Neuronal stem cell (in vitro differentiated cells): Measurements from ENCODE around the gene RECK.

ENCODE experiments used
- DNase-seq: peaks from one replicate; pipeline ENCODE4 v3.0.0-alpha.2; 2013; ENCODE audit warnings: low spot score
- H2AFZ ChIP-seq: one replicate; pipeline ENCODE4 v1.6.1; 2013; ENCODE audit warnings: mild to moderate bottlenecking, low read length, inconsistent platforms
- H2AK5ac ChIP-seq: 2 replicates; pipeline ENCODE4 v1.6.1; 2013; ENCODE audit warnings: low read depth, mild to moderate bottlenecking, inconsistent platforms, low read length, moderate library complexity, mixed read lengths
- H2BK120ac ChIP-seq: 2 replicates; pipeline ENCODE4 v1.6.1; 2013; ENCODE audit warnings: low read depth, mild to moderate bottlenecking, inconsistent platforms, low read length, moderate library complexity, mixed read lengths
- H2BK12ac ChIP-seq: one replicate; pipeline ENCODE4 v1.6.1; 2013; ENCODE audit warnings: low read length, inconsistent platforms
- H2BK15ac ChIP-seq: 2 replicates; pipeline ENCODE4 v1.6.1; 2013; ENCODE audit warnings: mild to moderate bottlenecking, low read length, inconsistent platforms, mixed read lengths
- H2BK5ac ChIP-seq: one replicate; pipeline ENCODE4 v1.6.1; 2013; ENCODE audit warnings: inconsistent platforms, mild to moderate bottlenecking, low read length, moderate library complexity
- H3K14ac ChIP-seq: one replicate; pipeline ENCODE4 v1.6.1; 2013; ENCODE audit warnings: low read length, inconsistent platforms
- H3K18ac ChIP-seq: 2 replicates; pipeline ENCODE4 v1.6.1; 2013; ENCODE audit warnings: low read length, inconsistent platforms
- H3K23ac ChIP-seq: 2 replicates; pipeline ENCODE4 v1.6.1; 2013; ENCODE audit warnings: low read depth, mild to moderate bottlenecking, mixed read lengths, low read length, inconsistent platforms; ENCODE audit not compliant: poor library complexity
- H3K27ac ChIP-seq: replicated peaks from 3 replicates; pipeline ENCODE4 v1.5.1; 2013; ENCODE audit warnings: low read length, inconsistent platforms
- H3K27me3 ChIP-seq, 3 experiments: 2 replicates each; pipeline ENCODE4 v1.6.1; 2013; ENCODE audit warnings: low read length in 3 of 3, mild to moderate bottlenecking in 2 of 3, inconsistent platforms in 1 of 3, low read depth in 1 of 3, mixed read lengths in 1 of 3, moderate library complexity in 1 of 3; ENCODE audit not compliant: control insufficient read depth in 3 of 3, insufficient read depth in 3 of 3
- H3K36me3 ChIP-seq, 2 donors: replicated peaks in 1 of 2; 2 replicates each; pipeline ENCODE4 v1.6.1; 2013; ENCODE audit warnings: low read length in 2 of 2; ENCODE audit not compliant: control insufficient read depth in 2 of 2, insufficient read depth in 2 of 2
- H3K4ac ChIP-seq: 2 replicates; pipeline ENCODE4 v1.6.1; 2013; ENCODE audit warnings: inconsistent platforms, mild to moderate bottlenecking, low read length, moderate library complexity
- H3K4me1 ChIP-seq, 2 donors: 1 replicate in 1 of 2; 2 replicates in 1 of 2; pipeline ENCODE4 v1.6.1; 2013; ENCODE audit warnings: low read length in 2 of 2, low read depth in 1 of 2; ENCODE audit not compliant: control insufficient read depth in 2 of 2, insufficient read depth in 1 of 2
- H3K4me2 ChIP-seq: one replicate; pipeline ENCODE4 v1.6.1; 2013; ENCODE audit warnings: mild to moderate bottlenecking, low read length, inconsistent platforms; ENCODE audit not compliant: insufficient read depth, poor library complexity, severe bottlenecking
- H3K4me3 ChIP-seq, 2 donors: 2 replicates each; pipeline ENCODE4 v1.5.1; 2013; ENCODE audit warnings: low read length in 2 of 2, mild to moderate bottlenecking in 2 of 2, inconsistent platforms in 1 of 2, moderate library complexity in 1 of 2
- H3K79me1 ChIP-seq: one replicate; pipeline ENCODE4 v1.6.1; 2013; ENCODE audit warnings: low read depth, mild to moderate bottlenecking, inconsistent platforms, low read length, moderate library complexity
- H3K9ac ChIP-seq: one replicate; pipeline ENCODE4 v1.6.1; 2013; ENCODE audit warnings: mild to moderate bottlenecking, low read depth, low read length, inconsistent platforms; ENCODE audit not compliant: poor library complexity
- H3K9me3 ChIP-seq, 2 donors: replicated peaks in 1 of 2; 2 replicates each; pipeline versions ENCODE3 to v1.6.1; 2013; ENCODE audit warnings: low read length in 2 of 2, mild to moderate bottlenecking in 2 of 2, inconsistent platforms in 1 of 2, low read depth in 1 of 2, mixed read lengths in 1 of 2, moderate library complexity in 1 of 2; ENCODE audit not compliant: control insufficient read depth in 2 of 2, insufficient read depth in 1 of 2
- H4K8ac ChIP-seq: one replicate; pipeline ENCODE4 v1.6.1; 2013; ENCODE audit warnings: low read depth, mild to moderate bottlenecking, inconsistent platforms, low read length, moderate library complexity
- H4K91ac ChIP-seq: one replicate; pipeline ENCODE4 v1.6.1; 2013; ENCODE audit warnings: low read length, low read depth, mild to moderate bottlenecking, inconsistent platforms; ENCODE audit not compliant: poor library complexity
- WGBS, 2 donors: extraction: QIAGEN DNeasy Blood & Tissue Kit; methylation state at CpG; one replicate each; pipeline ENCODE4 v1.1.7; 2013; ENCODE audit warnings: missing lambda C conversion rate in 2 of 2, mixed read lengths in 1 of 2; ENCODE audit not compliant: insufficient read length in 2 of 2, insufficient replicate concordance in 1 of 2; ENCODE audit errors: extremely low coverage in 2 of 2; 5-methylcytosine and 5-hydroxymethylcytosine counted together

The RECK gene

GRCh38 chr9:36056896-36057295 lies 20.2 kb downstream of the RECK start:
- no peak overlapping the region for H2BK15ac ChIP-seq

GRCh38 chr9:36063804-36064447 lies 27.2 kb downstream of the RECK start:
- Histone ChIP-seq H2AK5ac (no peak overlapping the region), H3K4me3 (no peak overlapping the region), H4K8ac (no peak overlapping the region), H3K4me1 (no peaks in the 10 kb centered on the region), H2BK120ac (no peak overlapping the region), H3K36me3 (peaks cover 6 to 87% of the 10 kb centered on the region in 2 donors), H3K18ac (no peak overlapping the region), H3K23ac (no peak overlapping the region), H3K27ac (no peak overlapping the region), H4K91ac (no peak overlapping the region), H3K9me3 (no peaks in the 10 kb centered on the region), H3K14ac (no peak overlapping the region), H3K27me3 (no peaks in the 10 kb centered on the region), H2BK15ac (no peak overlapping the region), H3K4ac (no peak overlapping the region), H2AFZ (no peak overlapping the region), H3K4me2 (no peak overlapping the region), H2BK12ac (no peak overlapping the region), H2BK5ac (no peak overlapping the region), H3K79me1 (no peaks in the 10 kb centered on the region), H3K9ac (no peak overlapping the region)
- WGBS, 2 donors: no CpG with 5 or more reads among the region's 2 CpGs
- DNase-seq: no peak

More at GRCh38 chr9:36056896-36057295, 20.2 kb downstream of the RECK start:
- no peak overlapping the region for H3K23ac ChIP-seq
- H3K79me1 ChIP-seq: no peaks in the 10 kb centered on the region
- no peak for DNase-seq
- H2BK5ac ChIP-seq: no peak overlapping the region
- no peak overlapping the region for H2BK120ac ChIP-seq
- H3K4me2 ChIP-seq: no peak overlapping the region
- no peak overlapping the region for H3K14ac ChIP-seq
- no peak overlapping the region for H2AFZ ChIP-seq
- H3K36me3 ChIP-seq: peaks cover 0 to 55% of the 10 kb centered on the region in 2 donors
- H3K18ac ChIP-seq: no peak overlapping the region
- no CpG with 5 or more reads among the region's 3 CpGs for WGBS, 2 donors
- no peaks in the 10 kb centered on the region for H3K27me3 ChIP-seq
- H4K8ac ChIP-seq: no peak overlapping the region
- H3K4me1 ChIP-seq: no peaks in the 10 kb centered on the region
- H3K9ac ChIP-seq: no peak overlapping the region
- peaks cover 0 to 3% of the 10 kb centered on the region in 2 donors for H3K9me3 ChIP-seq
- H3K4ac ChIP-seq: no peak overlapping the region
- H2BK12ac ChIP-seq: no peak overlapping the region
- no peak overlapping the region for H3K27ac ChIP-seq
- H3K4me3 ChIP-seq: no peak overlapping the region
- no peak overlapping the region for H2AK5ac ChIP-seq
- H4K91ac ChIP-seq: no peak overlapping the region

GRCh38 chr9:36064448-36065037 lies 27.8 kb downstream of the RECK start:
- H3K18ac ChIP-seq: no peak overlapping the region
- DNase-seq: no peak
- H3K4me2 ChIP-seq: no peak overlapping the region
- no peak overlapping the region for H2BK120ac ChIP-seq
- H3K4ac ChIP-seq: no peak overlapping the region
- no peaks in the 10 kb centered on the region for H3K79me1 ChIP-seq
- no peaks in the 10 kb centered on the region for H3K9me3 ChIP-seq
- WGBS, 2 donors: no CpG with 5 or more reads among the region's 1 CpG
- H3K27ac ChIP-seq: no peak overlapping the region
- no peaks in the 10 kb centered on the region for H3K27me3 ChIP-seq
- no peak overlapping the region for H2AFZ ChIP-seq
- no peak overlapping the region for H2BK5ac ChIP-seq
- H2BK12ac ChIP-seq: no peak overlapping the region
- H3K36me3 ChIP-seq: peaks cover 6 to 89% of the 10 kb centered on the region in 2 donors
- no peak overlapping the region for H3K9ac ChIP-seq
- no peak overlapping the region for H2AK5ac ChIP-seq
- no peaks in the 10 kb centered on the region for H3K4me1 ChIP-seq
- no peak overlapping the region for H3K14ac ChIP-seq
- no peak overlapping the region for H4K8ac ChIP-seq
- no peak overlapping the region for H3K4me3 ChIP-seq
- H4K91ac ChIP-seq: no peak overlapping the region
- no peak overlapping the region for H3K23ac ChIP-seq
- H2BK15ac ChIP-seq: no peak overlapping the region

GRCh38 chr9:36074055-36074454 lies 37.3 kb downstream of the RECK start:
- no CpG with 5 or more reads among the region's 1 CpG for WGBS, 2 donors
- no peak overlapping the region for H3K27ac ChIP-seq
- H3K36me3 ChIP-seq: peaks cover 3 to 47% of the 10 kb centered on the region in 2 donors
- no peak overlapping the region for H3K14ac ChIP-seq
- peaks cover 2% of the 10 kb centered on the region for H3K79me1 ChIP-seq
- no peak overlapping the region for H2AFZ ChIP-seq
- no peak overlapping the region for H3K4me3 ChIP-seq
- no peak overlapping the region for H3K4me2 ChIP-seq
- no peak overlapping the region for H2BK5ac ChIP-seq
- H2BK12ac ChIP-seq: no peak overlapping the region
- no peaks in the 10 kb centered on the region for H3K27me3 ChIP-seq
- no peak overlapping the region for H2AK5ac ChIP-seq
- no peak overlapping the region for H4K91ac ChIP-seq
- peaks cover 0 to 2% of the 10 kb centered on the region in 2 donors for H3K4me1 ChIP-seq
- H3K9me3 ChIP-seq: no peaks in the 10 kb centered on the region
- no peak overlapping the region for H3K18ac ChIP-seq
- H2BK120ac ChIP-seq: no peak overlapping the region
- no peak overlapping the region for H3K9ac ChIP-seq
- no peak overlapping the region for H4K8ac ChIP-seq
- no peak for DNase-seq
- no peak overlapping the region for H3K23ac ChIP-seq
- no peak overlapping the region for H3K4ac ChIP-seq
- H2BK15ac ChIP-seq: no peak overlapping the region
